ENCODE data around the gene DDX52.

DNA sequence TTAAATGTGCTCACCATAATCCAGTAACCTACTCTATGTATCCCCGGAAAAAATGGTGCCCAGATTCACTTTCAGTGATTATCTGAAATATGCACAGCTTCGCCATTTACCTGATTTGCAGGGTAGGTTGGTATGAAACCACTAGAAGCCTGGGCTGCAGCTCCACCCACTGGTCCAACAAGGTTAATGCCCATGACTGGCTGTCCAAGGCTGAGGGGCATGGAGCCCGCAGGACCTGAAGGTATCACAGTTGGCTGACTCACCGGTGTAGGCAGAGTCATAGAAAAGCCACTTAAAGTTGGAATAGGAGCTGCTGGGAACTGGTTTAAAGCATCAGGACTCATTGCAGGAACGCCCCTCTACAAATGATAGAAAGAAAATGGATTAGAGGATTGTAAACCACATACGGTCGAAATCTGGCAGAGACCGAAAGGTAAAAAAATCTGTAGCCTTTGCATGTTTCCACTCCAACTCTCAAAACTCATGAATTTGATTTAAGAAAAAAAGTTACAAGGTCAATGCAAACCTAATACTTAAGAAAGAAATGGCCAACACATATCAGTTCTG lies 72.6 kb downstream of the DDX52 start:
- TF ChIP-seq TCF12 (IDR thresholded peaks at IDR 0.05) (no peak), TCF12 (CRISPR knock-in tag; IDR thresholded peaks at IDR 0.05) (no peak), ZNF432 (CRISPR knock-in tag; IDR thresholded peaks at IDR 0.05; ENCODE audit: borderline replicate concordance) (no peak), POLR2AphosphoS5 (IDR thresholded peaks at IDR 0.05; ENCODE audit: low read depth, low read length) (no peak), FOSL1 (CRISPR knock-in tag; IDR thresholded peaks at IDR 0.05; ENCODE audit: borderline replicate concordance) (no peak), MYNN (CRISPR knock-in tag; IDR thresholded peaks at IDR 0.05; ENCODE audit: low read depth) (no peak), TARDBP (CRISPR knock-in tag; IDR thresholded peaks at IDR 0.05) (no peak), GABPA (IDR thresholded peaks at IDR 0.05; ENCODE audit: low read depth, low read length) (no peak), GABPA (CRISPR knock-in tag; IDR thresholded peaks at IDR 0.05; ENCODE audit: low read depth) (no peak), FOXM1 (CRISPR knock-in tag; IDR thresholded peaks at IDR 0.05) (no peak), MAZ (IDR thresholded peaks at IDR 0.05; ENCODE audit: borderline replicate concordance, low read depth, low read length) (no peak), MAZ (CRISPR knock-in tag; IDR thresholded peaks at IDR 0.05; ENCODE audit: low read depth) (no peak), ERF (CRISPR knock-in tag; IDR thresholded peaks at IDR 0.05) (no peak), EEA1 (CRISPR knock-in tag; IDR thresholded peaks at IDR 0.05; ENCODE audit: borderline replicate concordance) (no peak), ZMAT3 (CRISPR knock-in tag; conservative IDR thresholded peaks at IDR 0.05) (no peak)
- TF ChIP-seq, protein P1, sequence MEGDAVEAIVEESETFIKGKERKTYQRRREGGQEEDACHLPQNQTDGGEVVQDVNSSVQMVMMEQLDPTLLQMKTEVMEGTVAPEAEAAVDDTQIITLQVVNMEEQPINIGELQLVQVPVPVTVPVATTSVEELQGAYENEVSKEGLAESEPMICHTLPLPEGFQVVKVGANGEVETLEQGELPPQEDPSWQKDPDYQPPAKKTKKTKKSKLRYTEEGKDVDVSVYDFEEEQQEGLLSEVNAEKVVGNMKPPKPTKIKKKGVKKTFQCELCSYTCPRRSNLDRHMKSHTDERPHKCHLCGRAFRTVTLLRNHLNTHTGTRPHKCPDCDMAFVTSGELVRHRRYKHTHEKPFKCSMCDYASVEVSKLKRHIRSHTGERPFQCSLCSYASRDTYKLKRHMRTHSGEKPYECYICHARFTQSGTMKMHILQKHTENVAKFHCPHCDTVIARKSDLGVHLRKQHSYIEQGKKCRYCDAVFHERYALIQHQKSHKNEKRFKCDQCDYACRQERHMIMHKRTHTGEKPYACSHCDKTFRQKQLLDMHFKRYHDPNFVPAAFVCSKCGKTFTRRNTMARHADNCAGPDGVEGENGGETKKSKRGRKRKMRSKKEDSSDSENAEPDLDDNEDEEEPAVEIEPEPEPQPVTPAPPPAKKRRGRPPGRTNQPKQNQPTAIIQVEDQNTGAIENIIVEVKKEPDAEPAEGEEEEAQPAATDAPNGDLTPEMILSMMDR (CRISPR knock-in tag; IDR thresholded peaks at IDR 0.05), result peak; percentile 85

Data from HepG2 (cell line).